ENCODE results near the gene ATP8A1. TPM values are rescaled to one million over a fixed set of nuclear protein-coding genes. Genes with fewer than 3 reads are reported as not detected.

The ATP8A1 gene
- total RNA-seq, 1 experiment from 2014 or later: 14.3 TPM

GRCh38 chr4:42566835-42567234, 90.1 kb downstream of the ATP8A1 start (continued):
- TF ChIP-seq FOXP1 (CRISPR knock-in tag; IDR thresholded peaks at IDR 0.05; ENCODE audit: borderline replicate concordance) (no peak), GRHL2 (CRISPR knock-in tag; IDR thresholded peaks at IDR 0.05; ENCODE audit: insufficient replicate concordance, severe bottlenecking) (no peak), ATF6 (CRISPR knock-in tag; IDR thresholded peaks at IDR 0.05) (no peak), ZNF232 (CRISPR knock-in tag; IDR thresholded peaks at IDR 0.05) (no peak), ELF4 (CRISPR knock-in tag; IDR thresholded peaks at IDR 0.05; ENCODE audit: low read depth) (no peak), GABPB1 (CRISPR knock-in tag; IDR thresholded peaks at IDR 0.05) (no peak), E2F5 (CRISPR knock-in tag; IDR thresholded peaks at IDR 0.05) (no peak), NR3C1 (CRISPR knock-in tag; conservative IDR thresholded peaks at IDR 0.05; ENCODE audit: low read depth) (no peak), NR2C2 (CRISPR knock-in tag; IDR thresholded peaks at IDR 0.05) (no peak)
- TF ChIP-seq, protein P1, sequence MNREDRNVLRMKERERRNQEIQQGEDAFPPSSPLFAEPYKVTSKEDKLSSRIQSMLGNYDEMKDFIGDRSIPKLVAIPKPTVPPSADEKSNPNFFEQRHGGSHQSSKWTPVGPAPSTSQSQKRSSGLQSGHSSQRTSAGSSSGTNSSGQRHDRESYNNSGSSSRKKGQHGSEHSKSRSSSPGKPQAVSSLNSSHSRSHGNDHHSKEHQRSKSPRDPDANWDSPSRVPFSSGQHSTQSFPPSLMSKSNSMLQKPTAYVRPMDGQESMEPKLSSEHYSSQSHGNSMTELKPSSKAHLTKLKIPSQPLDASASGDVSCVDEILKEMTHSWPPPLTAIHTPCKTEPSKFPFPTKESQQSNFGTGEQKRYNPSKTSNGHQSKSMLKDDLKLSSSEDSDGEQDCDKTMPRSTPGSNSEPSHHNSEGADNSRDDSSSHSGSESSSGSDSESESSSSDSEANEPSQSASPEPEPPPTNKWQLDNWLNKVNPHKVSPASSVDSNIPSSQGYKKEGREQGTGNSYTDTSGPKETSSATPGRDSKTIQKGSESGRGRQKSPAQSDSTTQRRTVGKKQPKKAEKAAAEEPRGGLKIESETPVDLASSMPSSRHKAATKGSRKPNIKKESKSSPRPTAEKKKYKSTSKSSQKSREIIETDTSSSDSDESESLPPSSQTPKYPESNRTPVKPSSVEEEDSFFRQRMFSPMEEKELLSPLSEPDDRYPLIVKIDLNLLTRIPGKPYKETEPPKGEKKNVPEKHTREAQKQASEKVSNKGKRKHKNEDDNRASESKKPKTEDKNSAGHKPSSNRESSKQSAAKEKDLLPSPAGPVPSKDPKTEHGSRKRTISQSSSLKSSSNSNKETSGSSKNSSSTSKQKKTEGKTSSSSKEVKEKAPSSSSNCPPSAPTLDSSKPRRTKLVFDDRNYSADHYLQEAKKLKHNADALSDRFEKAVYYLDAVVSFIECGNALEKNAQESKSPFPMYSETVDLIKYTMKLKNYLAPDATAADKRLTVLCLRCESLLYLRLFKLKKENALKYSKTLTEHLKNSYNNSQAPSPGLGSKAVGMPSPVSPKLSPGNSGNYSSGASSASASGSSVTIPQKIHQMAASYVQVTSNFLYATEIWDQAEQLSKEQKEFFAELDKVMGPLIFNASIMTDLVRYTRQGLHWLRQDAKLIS (CRISPR knock-in tag; IDR thresholded peaks at IDR 0.05; ENCODE audit: borderline replicate concordance): no peak
- TF ChIP-seq, protein P2, sequence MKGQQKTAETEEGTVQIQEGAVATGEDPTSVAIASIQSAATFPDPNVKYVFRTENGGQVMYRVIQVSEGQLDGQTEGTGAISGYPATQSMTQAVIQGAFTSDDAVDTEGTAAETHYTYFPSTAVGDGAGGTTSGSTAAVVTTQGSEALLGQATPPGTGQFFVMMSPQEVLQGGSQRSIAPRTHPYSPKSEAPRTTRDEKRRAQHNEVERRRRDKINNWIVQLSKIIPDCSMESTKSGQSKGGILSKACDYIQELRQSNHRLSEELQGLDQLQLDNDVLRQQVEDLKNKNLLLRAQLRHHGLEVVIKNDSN (CRISPR knock-in tag; IDR thresholded peaks at IDR 0.05): no peak

DNA sequence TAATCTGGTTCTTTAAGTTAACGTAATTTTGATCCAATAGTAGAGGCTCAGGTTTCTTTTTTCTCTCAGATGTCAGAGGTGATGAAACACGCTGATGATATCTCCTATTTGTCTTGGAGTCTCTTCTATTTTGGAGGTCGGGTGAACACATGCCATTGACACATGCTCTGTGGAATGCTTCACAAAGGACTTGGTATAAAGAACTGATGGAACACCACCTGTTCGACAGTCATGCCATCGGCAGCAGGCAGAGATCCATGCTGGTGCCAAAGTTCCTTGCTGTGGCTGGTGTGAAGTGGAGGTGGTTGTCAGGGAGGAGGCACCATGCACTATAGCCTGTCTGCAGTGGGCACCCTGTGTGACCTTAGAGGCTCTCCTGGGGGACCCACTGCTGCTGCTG, 94.9 kb downstream of the ATP8A1 start:
- no peaks in the 10 kb centered on the region for H3K4me1 Mint-ChIP-seq
- ATAC-seq (no peak), DNase-seq (ENCODE audit: low spot score) (no peak)
- H3K4me3 Mint-ChIP-seq: no peak overlapping the region
- peaks cover 3% of the 10 kb centered on the region; the same call in 1 of the 2 replicates for H3K9me3 Mint-ChIP-seq
- ChIA-PET CTCF (no interaction called here), POLR2A (no interaction called here)
- H3K36me3 Mint-ChIP-seq: peaks cover 17% of the 10 kb centered on the region
- H3K27ac Mint-ChIP-seq: no peak overlapping the region
- no peaks in the 10 kb centered on the region for H3K27me3 Mint-ChIP-seq (ENCODE audit: low read depth)
- no peak for TF ChIP-seq IRF2 (CRISPR knock-in tag; IDR thresholded peaks at IDR 0.05; ENCODE audit: borderline replicate concordance, low read depth)
- TF ChIP-seq FOXK1 (CRISPR knock-in tag; IDR thresholded peaks at IDR 0.05): no peak
- TF ChIP-seq, protein P3, sequence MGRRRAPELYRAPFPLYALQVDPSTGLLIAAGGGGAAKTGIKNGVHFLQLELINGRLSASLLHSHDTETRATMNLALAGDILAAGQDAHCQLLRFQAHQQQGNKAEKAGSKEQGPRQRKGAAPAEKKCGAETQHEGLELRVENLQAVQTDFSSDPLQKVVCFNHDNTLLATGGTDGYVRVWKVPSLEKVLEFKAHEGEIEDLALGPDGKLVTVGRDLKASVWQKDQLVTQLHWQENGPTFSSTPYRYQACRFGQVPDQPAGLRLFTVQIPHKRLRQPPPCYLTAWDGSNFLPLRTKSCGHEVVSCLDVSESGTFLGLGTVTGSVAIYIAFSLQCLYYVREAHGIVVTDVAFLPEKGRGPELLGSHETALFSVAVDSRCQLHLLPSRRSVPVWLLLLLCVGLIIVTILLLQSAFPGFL (CRISPR knock-in tag; IDR thresholded peaks at IDR 0.05; ENCODE audit: borderline replicate concordance): no peak
- TF ChIP-seq, protein P4, sequence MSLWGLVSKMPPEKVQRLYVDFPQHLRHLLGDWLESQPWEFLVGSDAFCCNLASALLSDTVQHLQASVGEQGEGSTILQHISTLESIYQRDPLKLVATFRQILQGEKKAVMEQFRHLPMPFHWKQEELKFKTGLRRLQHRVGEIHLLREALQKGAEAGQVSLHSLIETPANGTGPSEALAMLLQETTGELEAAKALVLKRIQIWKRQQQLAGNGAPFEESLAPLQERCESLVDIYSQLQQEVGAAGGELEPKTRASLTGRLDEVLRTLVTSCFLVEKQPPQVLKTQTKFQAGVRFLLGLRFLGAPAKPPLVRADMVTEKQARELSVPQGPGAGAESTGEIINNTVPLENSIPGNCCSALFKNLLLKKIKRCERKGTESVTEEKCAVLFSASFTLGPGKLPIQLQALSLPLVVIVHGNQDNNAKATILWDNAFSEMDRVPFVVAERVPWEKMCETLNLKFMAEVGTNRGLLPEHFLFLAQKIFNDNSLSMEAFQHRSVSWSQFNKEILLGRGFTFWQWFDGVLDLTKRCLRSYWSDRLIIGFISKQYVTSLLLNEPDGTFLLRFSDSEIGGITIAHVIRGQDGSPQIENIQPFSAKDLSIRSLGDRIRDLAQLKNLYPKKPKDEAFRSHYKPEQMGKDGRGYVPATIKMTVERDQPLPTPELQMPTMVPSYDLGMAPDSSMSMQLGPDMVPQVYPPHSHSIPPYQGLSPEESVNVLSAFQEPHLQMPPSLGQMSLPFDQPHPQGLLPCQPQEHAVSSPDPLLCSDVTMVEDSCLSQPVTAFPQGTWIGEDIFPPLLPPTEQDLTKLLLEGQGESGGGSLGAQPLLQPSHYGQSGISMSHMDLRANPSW (CRISPR knock-in tag; conservative IDR thresholded peaks at IDR 0.05; ENCODE audit: low read depth): no peak
- no peak for TF ChIP-seq ELF4 (CRISPR knock-in tag; IDR thresholded peaks at IDR 0.05; ENCODE audit: low read depth)
- TF ChIP-seq, protein P5, sequence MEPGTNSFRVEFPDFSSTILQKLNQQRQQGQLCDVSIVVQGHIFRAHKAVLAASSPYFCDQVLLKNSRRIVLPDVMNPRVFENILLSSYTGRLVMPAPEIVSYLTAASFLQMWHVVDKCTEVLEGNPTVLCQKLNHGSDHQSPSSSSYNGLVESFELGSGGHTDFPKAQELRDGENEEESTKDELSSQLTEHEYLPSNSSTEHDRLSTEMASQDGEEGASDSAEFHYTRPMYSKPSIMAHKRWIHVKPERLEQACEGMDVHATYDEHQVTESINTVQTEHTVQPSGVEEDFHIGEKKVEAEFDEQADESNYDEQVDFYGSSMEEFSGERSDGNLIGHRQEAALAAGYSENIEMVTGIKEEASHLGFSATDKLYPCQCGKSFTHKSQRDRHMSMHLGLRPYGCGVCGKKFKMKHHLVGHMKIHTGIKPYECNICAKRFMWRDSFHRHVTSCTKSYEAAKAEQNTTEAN (CRISPR knock-in tag; IDR thresholded peaks at IDR 0.05): no peak
- TF ChIP-seq, protein P6, sequence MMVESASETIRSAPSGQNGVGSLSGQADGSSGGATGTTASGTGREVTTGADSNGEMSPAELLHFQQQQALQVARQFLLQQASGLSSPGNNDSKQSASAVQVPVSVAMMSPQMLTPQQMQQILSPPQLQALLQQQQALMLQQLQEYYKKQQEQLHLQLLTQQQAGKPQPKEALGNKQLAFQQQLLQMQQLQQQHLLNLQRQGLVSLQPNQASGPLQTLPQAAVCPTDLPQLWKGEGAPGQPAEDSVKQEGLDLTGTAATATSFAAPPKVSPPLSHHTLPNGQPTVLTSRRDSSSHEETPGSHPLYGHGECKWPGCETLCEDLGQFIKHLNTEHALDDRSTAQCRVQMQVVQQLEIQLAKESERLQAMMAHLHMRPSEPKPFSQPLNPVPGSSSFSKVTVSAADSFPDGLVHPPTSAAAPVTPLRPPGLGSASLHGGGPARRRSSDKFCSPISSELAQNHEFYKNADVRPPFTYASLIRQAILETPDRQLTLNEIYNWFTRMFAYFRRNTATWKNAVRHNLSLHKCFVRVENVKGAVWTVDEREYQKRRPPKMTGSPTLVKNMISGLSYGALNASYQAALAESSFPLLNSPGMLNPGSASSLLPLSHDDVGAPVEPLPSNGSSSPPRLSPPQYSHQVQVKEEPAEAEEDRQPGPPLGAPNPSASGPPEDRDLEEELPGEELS (CRISPR knock-in tag; IDR thresholded peaks at IDR 0.05): no peak
- no peak for TF ChIP-seq ZNF219 (CRISPR knock-in tag; IDR thresholded peaks at IDR 0.05; ENCODE audit: borderline replicate concordance)
- TF ChIP-seq E2F1 (CRISPR knock-in tag; IDR thresholded peaks at IDR 0.05): no peak
- TF ChIP-seq TEAD1 (CRISPR knock-in tag; IDR thresholded peaks at IDR 0.05): no peak
